DMS153 treated with DMSO at 0.1 percent for 48 hours (cell line): ENCODE measurements around the gene B3GAT3.
"Not testable (repeated sequence)": the region's sequence is repeated elsewhere in the genome, so short reads cannot be mapped to it uniquely, and the experiment has no call there.

Experiments
- DNase-seq: peaks from one replicate; lab custom pipeline; 2025; ENCODE audit not compliant: unreplicated experiment; lab: John Stamatoyannopoulos, UW

Gene B3GAT3

GRCh38 chr11:62604460-62605120 is 17.2 kb downstream of the B3GAT3 start:
- no peak for DNase-seq

GRCh38 chr11:62603776-62604299 is 17.9 kb downstream of the B3GAT3 start:
- DNase-seq, result no peak

- DNase-seq, result no peak
Measured at GRCh38 chr11:62603072-62603408, 18.7 kb downstream of the B3GAT3 start.

GRCh38 chr11:62602141-62603071 is 19.4 kb downstream of the B3GAT3 start:
- DNase-seq, result peak; percentile 67

GRCh38 chr11:62601372-62602140 is 20.2 kb downstream of the B3GAT3 start, which contains the start of gene MTA2:
Gene MTA2, minus strand, starts transcription at chr11:62601865. Its CDS starts 415 bp downstream, at chr11:62601450.
- DNase-seq, result peak; percentile 97

GRCh38 chr11:62601122-62601371 is 20.7 kb downstream of the B3GAT3 start:
- no peak for DNase-seq

- no peak for DNase-seq
Measured at GRCh38 chr11:62600367-62601121, 21.2 kb downstream of the B3GAT3 start.

- DNase-seq, result no peak
Measured at GRCh38 chr11:62599901-62600300, 21.9 kb downstream of the B3GAT3 start.

- peak; percentile 27 for DNase-seq
Measured at GRCh38 chr11:62599069-62599696, 22.6 kb downstream of the B3GAT3 start.

GRCh38 chr11:62595124-62595523 is 26.7 kb downstream of the B3GAT3 start:
- DNase-seq, result no peak

GRCh38 chr11:62593434-62594044 is 28.2 kb downstream of the B3GAT3 start:
- peak; percentile 51 for DNase-seq

GRCh38 chr11:62592989-62593421 is 28.8 kb downstream of the B3GAT3 start:
- no peak for DNase-seq

GRCh38 chr11:62592146-62592815 is 29.5 kb downstream of the B3GAT3 start:
- DNase-seq, result no peak

- DNase-seq, result peak; percentile 97
Measured at GRCh38 chr11:62591448-62592145, 30.2 kb downstream of the B3GAT3 start, which contains the start of gene TUT1. Gene TUT1, minus strand, starts transcription at chr11:62591523. Its CDS starts 38 bp downstream, at chr11:62591485.

GRCh38 chr11:62588966-62589637 is 32.7 kb downstream of the B3GAT3 start:
- DNase-seq, result no peak

- DNase-seq, result not testable (repeated sequence)
Measured at GRCh38 chr11:62585356-62585755, 36.4 kb downstream of the B3GAT3 start.

GRCh38 chr11:62581735-62582134 is 40.1 kb downstream of the B3GAT3 start:
- DNase-seq, result not testable (repeated sequence)
